Karpas-422 (cell line): ENCODE data around the gene CLIP4. TPM values are rescaled to one million over a fixed set of nuclear protein-coding genes. Genes with fewer than 3 reads are reported as not detected.

Experiments used
- DNase-seq: peaks from one replicate; pipeline ENCODE4 v3.0.0-alpha.2; 2015
- H2AFZ ChIP-seq: fragments of 200-600 bp; sonication (generic); 2 replicates; pipeline ENCODE4 v1.6.1; 2014; ENCODE audit warnings: antibody characterized with exemption, low read length, mixed read lengths
- H3K27ac ChIP-seq: fragments of 200-600 bp; sonication (generic); 2 replicates; pipeline ENCODE4 v1.5.1; 2014; ENCODE audit warnings: mild to moderate bottlenecking, low read length, moderate library complexity
- H3K27me3 ChIP-seq: fragments of 200-600 bp; sonication (generic); 2 replicates; pipeline ENCODE4 v1.6.1; 2014; ENCODE audit warnings: low read length, mixed read lengths
- H3K36me3 ChIP-seq: fragments of 200-600 bp; sonication (generic); 2 replicates; pipeline ENCODE4 v1.6.1; 2014; ENCODE audit warnings: low read length, mixed read lengths; ENCODE audit not compliant: insufficient read depth
- H3K4me1 ChIP-seq: fragments of 200-600 bp; sonication (generic); 2 replicates; pipeline ENCODE4 v1.6.1; 2014; ENCODE audit warnings: mild to moderate bottlenecking, low read length, mixed read lengths
- H3K4me2 ChIP-seq: fragments of 200-600 bp; sonication (generic); 2 replicates; pipeline ENCODE4 v1.6.1; 2014; ENCODE audit warnings: low read length, low read depth, mild to moderate bottlenecking; ENCODE audit not compliant: poor library complexity, severe bottlenecking
- H3K4me3 ChIP-seq: fragments of 200-600 bp; sonication (generic); 2 replicates; pipeline ENCODE4 v1.5.1; 2014; ENCODE audit warnings: mild to moderate bottlenecking, antibody characterized with exemption, low read length, mixed read lengths
- H3K79me2 ChIP-seq: fragments of 200-600 bp; sonication (generic); 2 replicates; pipeline ENCODE4 v1.6.1; 2014; ENCODE audit warnings: mild to moderate bottlenecking, low read length, mixed read lengths
- H3K9ac ChIP-seq: fragments of 200-600 bp; sonication (generic); 2 replicates; pipeline ENCODE4 v1.6.0; 2014; ENCODE audit warnings: low read length
- H3K9me2 ChIP-seq: fragments of 200-600 bp; sonication (generic), shearing (Covaris generic); replicated peaks from 2 replicates; pipeline ENCODE4 v1.6.0; 2014; ENCODE audit warnings: mild to moderate bottlenecking, low read length, moderate library complexity; ENCODE audit not compliant: insufficient read depth
- H3K9me3 ChIP-seq: fragments of 300-700, 200-600 bp; sonication (generic); 2 replicates; pipeline ENCODE4 v1.6.1; 2014; ENCODE audit warnings: low read length, mixed read lengths
- H4K20me1 ChIP-seq: fragments of 200-600 bp; sonication (generic); 2 replicates; pipeline ENCODE4 v1.6.1; 2014; ENCODE audit warnings: mild to moderate bottlenecking, antibody characterized with exemption, low read length, low read depth; ENCODE audit not compliant: insufficient read depth
- total RNA-seq: library from RNA; depleted of rRNA; stranded (reverse); fragments of >200 nt; shearing (Covaris generic); gene quantifications from 2 replicates; pipeline ENCODE4 v1.2.3, GENCODE V29; 2014; ENCODE audit warnings: low replicate concordance; rRNA removed

The CLIP4 gene
- not detected in 2 replicates for total RNA-seq

DNA sequence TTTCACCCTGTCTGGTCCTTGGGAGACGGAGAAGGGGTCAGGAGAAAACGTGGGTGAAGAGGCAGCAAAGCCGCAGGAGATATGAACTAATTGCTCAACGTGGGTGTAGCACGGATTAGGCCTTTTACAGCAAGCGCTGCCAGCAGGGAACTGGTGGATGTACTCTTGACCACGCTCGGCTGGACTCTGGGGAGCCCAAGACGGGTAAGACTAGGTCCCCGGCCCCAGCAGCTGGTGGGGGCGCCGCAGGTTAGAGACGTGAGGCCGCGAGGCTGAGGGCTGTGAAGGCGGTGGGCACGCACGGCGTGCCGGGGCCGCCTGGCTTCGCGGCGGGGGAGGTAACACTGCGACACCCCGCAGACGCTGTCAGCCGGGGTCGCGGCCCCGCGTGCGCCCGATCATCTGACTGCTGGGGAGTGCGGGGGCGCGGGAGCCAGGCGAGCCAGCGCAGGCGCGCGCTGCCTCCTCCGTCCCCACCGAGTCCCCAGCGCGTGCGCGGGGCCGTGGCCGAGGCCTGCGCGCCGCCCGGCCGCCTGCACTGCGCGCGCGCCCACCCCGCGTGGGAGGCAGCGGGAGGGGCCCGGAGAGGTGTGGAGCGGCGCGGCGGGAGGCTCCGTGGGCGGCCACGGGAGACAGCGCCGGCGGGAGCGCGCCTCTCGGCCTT, at the start of gene CLIP4:
TSS of gene CLIP4 (plus strand) at position 470 of the 664 bp plus-strand sequence. CDS start 5,974 bp downstream, outside the sequence.
- Histone ChIP-seq H2AFZ (peak within 1 kb of the TSS; percentile 72; the same call in 1 of the 2 replicates), H3K79me2 (no peaks in the 10 kb centered on the region), H3K4me1 (peaks cover 5% of the 10 kb centered on the region), H3K9ac (no peak within 1 kb of the TSS), H3K4me3 (peak within 1 kb of the TSS; percentile 15; the same call in 1 of the 2 replicates), H3K9me2 (no peaks in the 10 kb centered on the region), H4K20me1 (no peaks in the 10 kb centered on the region), H3K27ac (no peak within 1 kb of the TSS), H3K9me3 (no peaks in the 10 kb centered on the region), H3K27me3 (no peaks in the 10 kb centered on the region), H3K36me3 (no peaks in the 10 kb centered on the region), H3K4me2 (peak within 1 kb of the TSS; percentile 37)
- DNase-seq, result no peak

- Histone ChIP-seq H3K4me1 (no peaks in the 10 kb centered on the region), H3K4me3 (no peak overlapping the region), H2AFZ (no peak overlapping the region), H4K20me1 (no peaks in the 10 kb centered on the region), H3K9ac (no peak overlapping the region), H3K9me2 (no peaks in the 10 kb centered on the region), H3K79me2 (no peaks in the 10 kb centered on the region), H3K27ac (no peak overlapping the region), H3K27me3 (no peaks in the 10 kb centered on the region), H3K4me2 (no peak overlapping the region), H3K36me3 (no peaks in the 10 kb centered on the region), H3K9me3 (no peaks in the 10 kb centered on the region)
- no peak for DNase-seq
These were observed 48.8 kb upstream of the CLIP4 start for GRCh38 chr2:29066271-29066860.

- no peaks in the 10 kb centered on the region for H3K27me3 ChIP-seq
- no peak overlapping the region for H3K9ac ChIP-seq
- DNase-seq, result no peak
- no peak overlapping the region for H2AFZ ChIP-seq
- H3K4me1 ChIP-seq, result no peaks in the 10 kb centered on the region
- no peaks in the 10 kb centered on the region for H3K9me3 ChIP-seq
- no peaks in the 10 kb centered on the region for H3K9me2 ChIP-seq
- H3K36me3 ChIP-seq, result no peaks in the 10 kb centered on the region
- no peak overlapping the region for H3K4me2 ChIP-seq
- H3K4me3 ChIP-seq, result no peak overlapping the region
- no peaks in the 10 kb centered on the region for H4K20me1 ChIP-seq
- no peaks in the 10 kb centered on the region for H3K79me2 ChIP-seq
- no peak overlapping the region for H3K27ac ChIP-seq
These were observed 48.1 kb upstream of the CLIP4 start for GRCh38 chr2:29066997-29067605.

DNA sequence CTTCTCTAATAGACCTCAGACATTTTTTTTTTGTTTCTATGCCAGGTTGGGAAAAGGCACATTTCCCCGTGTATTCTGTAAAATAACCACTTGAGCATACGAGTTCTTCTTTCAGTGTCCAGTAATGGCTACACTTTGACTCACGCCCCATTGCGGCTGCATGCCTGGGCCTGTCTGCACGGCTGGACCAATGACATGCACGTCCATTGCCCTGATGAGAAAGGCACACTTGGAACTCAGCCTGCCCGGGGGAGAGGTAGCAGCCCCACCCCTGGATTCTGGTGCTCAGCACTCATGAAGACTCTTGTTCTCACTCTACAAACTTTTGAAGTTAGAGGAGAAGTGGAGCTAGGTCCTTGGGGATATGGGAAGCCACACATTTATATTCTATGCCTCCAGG, 46.7 kb upstream of the CLIP4 start:
- Histone ChIP-seq H3K79me2 (no peaks in the 10 kb centered on the region), H3K4me1 (no peaks in the 10 kb centered on the region), H3K9ac (no peak overlapping the region), H3K27me3 (no peaks in the 10 kb centered on the region), H3K4me2 (no peak overlapping the region), H3K4me3 (no peak overlapping the region), H3K9me2 (no peaks in the 10 kb centered on the region), H3K9me3 (no peaks in the 10 kb centered on the region), H3K36me3 (no peaks in the 10 kb centered on the region), H2AFZ (no peak overlapping the region), H3K27ac (no peak overlapping the region), H4K20me1 (no peaks in the 10 kb centered on the region)
- DNase-seq, result no peak

GRCh38 chr2:29070526-29070925, 44.7 kb upstream of the CLIP4 start:
- Histone ChIP-seq H4K20me1 (no peaks in the 10 kb centered on the region), H3K27ac (no peak overlapping the region), H3K4me1 (no peaks in the 10 kb centered on the region), H3K9ac (no peak overlapping the region), H3K4me3 (no peak overlapping the region), H3K9me2 (no peaks in the 10 kb centered on the region), H3K9me3 (no peaks in the 10 kb centered on the region), H3K36me3 (no peaks in the 10 kb centered on the region), H3K4me2 (no peak overlapping the region), H2AFZ (no peak overlapping the region), H3K27me3 (no peaks in the 10 kb centered on the region), H3K79me2 (no peaks in the 10 kb centered on the region)
- DNase-seq, result no peak

- DNase-seq, result no peak
- peaks cover 2% of the 10 kb centered on the region for H3K4me1 ChIP-seq
- H2AFZ ChIP-seq, result no peak overlapping the region
- H3K79me2 ChIP-seq, result no peaks in the 10 kb centered on the region
- no peaks in the 10 kb centered on the region for H3K9me2 ChIP-seq
- no peaks in the 10 kb centered on the region for H3K36me3 ChIP-seq
- no peak overlapping the region for H3K4me3 ChIP-seq
- H3K9me3 ChIP-seq, result no peaks in the 10 kb centered on the region
- H3K9ac ChIP-seq, result no peak overlapping the region
- no peak overlapping the region for H3K27ac ChIP-seq
- H4K20me1 ChIP-seq, result no peaks in the 10 kb centered on the region
- H3K27me3 ChIP-seq, result no peaks in the 10 kb centered on the region
- no peak overlapping the region for H3K4me2 ChIP-seq
These were observed 43.9 kb upstream of the CLIP4 start for GRCh38 chr2:29071032-29071975.

GRCh38 chr2:29072251-29072650, 43.0 kb upstream of the CLIP4 start:
- no peak for DNase-seq
- no peak overlapping the region for H2AFZ ChIP-seq
- no peaks in the 10 kb centered on the region for H3K27me3 ChIP-seq
- H3K4me3 ChIP-seq, result no peak overlapping the region
- H3K36me3 ChIP-seq, result no peaks in the 10 kb centered on the region
- no peak overlapping the region for H3K9ac ChIP-seq
- H4K20me1 ChIP-seq, result no peaks in the 10 kb centered on the region
- peaks cover 6% of the 10 kb centered on the region for H3K4me1 ChIP-seq
- no peak overlapping the region for H3K4me2 ChIP-seq
- no peaks in the 10 kb centered on the region for H3K79me2 ChIP-seq
- no peak overlapping the region for H3K27ac ChIP-seq
- H3K9me3 ChIP-seq, result no peaks in the 10 kb centered on the region
- H3K9me2 ChIP-seq, result no peaks in the 10 kb centered on the region
